HG03565 (cell line): Measurements from ENCODE around the gene DPYSL4.
"Not testable (repeated sequence)": the region's sequence is repeated elsewhere in the genome, so short reads cannot be mapped to it uniquely, and the experiment has no call there.

Experiments
- ATAC-seq: cut with Tn5 transposase; IDR thresholded peaks from one replicate; pipeline ENCODE4 v1.9.1; 2021; ENCODE audit warnings: mild to moderate bottlenecking, moderate library complexity; ENCODE audit not compliant: unreplicated experiment

Gene DPYSL4

GRCh38 chr10:132205650-132206376, 19.1 kb downstream of the DPYSL4 start:
- no peak for ATAC-seq

GRCh38 chr10:132206377-132206745, 19.6 kb downstream of the DPYSL4 start:
- ATAC-seq, result no peak

DNA sequence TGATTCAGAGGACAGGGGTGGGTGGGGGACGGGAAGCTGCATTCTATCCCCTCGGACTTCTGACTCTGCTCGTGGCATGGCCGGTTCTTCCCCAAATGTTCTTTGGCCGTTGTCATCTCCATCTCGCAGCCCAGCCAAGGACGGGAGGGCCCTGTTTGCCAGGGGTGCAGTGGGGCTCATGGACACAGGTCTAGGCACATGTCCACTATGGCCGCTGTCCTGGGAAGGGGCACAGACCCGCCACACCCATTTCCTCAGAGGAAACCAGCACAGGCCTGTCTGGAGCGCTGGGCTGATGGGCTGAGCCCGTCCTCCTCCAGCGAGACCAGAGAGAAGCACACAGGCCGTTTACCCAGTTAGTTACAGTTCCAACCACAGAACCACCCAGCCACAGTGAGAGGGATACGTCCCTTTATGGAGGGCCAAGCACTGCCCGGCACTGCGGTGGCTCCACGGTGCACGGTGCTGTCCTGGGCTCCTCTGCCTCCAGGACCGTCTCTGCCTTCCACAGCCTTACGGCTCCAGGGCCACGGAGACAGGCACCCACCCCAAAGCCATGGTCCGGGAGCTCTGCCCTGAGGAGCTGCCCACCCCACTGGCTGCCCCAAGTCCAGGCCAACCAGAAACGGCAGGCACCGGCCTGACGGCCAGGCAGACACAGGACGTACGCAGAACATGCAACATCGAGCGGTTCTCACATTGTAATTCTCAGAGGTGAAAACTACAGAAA, 20.2 kb downstream of the DPYSL4 start:
- no peak for ATAC-seq

- no peak for ATAC-seq
Observed at GRCh38 chr10:132207536-132208461, 21.1 kb downstream of the DPYSL4 start.

DNA sequence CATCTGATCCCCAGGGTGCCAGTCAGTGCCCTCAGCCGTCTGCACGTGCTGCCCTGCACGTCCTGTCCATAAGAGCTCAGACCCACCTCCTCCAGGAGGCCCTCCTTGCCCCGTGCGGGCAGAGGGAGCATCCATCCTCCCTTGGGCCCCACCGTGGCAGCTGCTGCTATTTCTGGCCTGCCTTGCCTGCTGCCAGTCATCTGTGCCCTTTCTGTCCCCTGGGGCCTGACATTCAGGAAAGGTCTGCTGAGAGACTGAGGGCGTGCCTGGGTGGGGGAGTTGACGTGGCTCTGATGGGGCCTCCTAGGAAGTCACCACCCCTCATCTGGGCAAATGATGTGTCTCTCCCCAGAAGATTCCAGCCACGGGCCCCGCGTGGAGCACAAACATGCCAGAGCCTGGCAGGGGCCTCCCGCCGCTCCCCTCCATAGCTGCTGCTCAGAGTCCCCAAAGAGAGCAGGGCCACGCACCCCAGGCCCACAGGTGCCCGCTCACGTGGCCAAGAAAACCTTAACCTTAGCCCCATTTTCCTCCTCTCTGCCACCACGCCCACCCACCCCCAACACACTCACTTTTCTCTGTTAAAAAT, 21.8 kb downstream of the DPYSL4 start:
- no peak for ATAC-seq

DNA sequence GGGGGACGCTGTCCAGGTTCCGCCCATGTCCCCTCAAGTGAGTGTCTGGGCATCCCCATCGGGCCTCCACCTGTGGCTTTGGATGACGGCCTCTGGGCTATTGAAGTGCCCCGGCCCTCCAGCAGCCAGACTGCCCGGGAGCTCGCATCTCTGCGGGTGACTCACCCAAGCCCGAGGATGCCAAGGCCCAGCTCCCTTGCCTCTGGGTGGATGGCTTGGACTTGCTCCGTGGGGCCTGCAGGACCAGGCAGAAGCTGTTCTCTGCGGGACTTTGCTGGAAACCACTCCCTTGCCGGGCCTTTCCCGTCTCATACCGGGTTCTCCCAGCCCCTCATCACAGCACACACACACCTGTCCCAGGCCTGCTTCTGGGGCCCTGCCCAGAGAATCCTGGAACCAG, 22.4 kb downstream of the DPYSL4 start:
- ATAC-seq, result no peak

DNA sequence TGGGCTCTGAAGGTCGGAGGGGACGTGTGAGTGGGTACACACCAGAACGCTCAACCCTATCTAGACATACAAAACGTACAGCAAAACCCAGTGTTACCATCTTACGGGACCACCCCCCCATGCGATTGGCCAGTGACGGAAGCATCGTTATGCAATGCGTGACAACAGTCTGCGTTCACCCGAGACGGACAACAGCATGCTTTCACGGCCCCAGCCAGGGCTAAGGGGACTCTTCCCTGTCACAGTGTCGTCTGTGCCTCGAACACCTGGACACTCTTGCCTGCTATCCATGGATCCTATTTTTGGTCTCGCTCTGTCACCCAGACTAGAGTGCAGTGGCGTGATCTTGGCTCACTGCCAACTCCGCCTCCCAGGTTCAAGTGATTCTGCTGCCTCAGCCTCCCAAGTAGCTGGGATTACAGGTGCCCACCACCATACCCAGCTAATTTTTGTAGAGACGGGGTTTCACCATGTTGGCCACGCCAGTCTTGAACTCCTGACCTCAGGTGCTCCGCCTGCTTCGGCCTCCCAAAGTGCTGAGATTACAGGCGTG, 23.3 kb downstream of the DPYSL4 start:
- ATAC-seq, result no peak

DNA sequence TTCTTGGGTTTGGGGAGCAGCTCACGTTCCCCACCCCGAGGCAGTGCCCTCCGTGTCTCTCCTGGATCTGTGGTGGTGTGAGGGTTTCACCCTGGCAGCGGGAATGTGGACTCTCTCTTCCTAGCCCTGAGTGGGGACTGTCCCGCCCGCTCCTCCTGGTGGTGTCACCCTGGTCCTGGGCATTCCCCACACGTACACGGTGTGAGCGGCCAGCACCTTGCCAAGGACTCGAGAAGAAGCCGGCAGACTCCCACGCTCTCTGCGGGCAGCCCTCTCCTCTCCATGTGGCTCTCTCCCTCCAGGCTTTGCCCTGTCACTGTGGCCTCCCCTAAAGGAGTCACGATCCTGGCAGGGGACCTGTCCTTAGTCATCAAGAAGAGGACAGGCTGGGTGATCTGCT, 24.0 kb downstream of the DPYSL4 start:
- ATAC-seq, result no peak

DNA sequence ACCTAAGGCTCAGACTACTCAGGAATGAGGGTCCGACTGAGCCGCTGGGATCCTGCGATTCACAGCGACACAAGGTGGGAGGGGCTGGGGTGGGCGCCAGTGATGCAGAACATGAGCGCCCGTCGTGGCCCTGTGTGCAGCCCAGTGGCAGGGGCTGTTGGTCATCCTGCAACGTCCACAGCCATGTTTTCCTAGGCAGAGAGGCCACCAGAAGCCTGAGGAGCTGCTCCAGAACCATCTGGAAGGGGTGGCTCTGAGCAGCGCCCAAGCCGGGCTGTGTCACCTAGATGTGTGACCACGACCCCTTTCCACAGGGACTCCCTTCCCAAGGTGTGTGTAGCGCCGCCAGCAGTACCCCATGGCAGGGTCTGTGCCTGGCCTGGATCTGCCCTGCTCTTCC, 24.5 kb downstream of the DPYSL4 start:
- no peak for ATAC-seq

DNA sequence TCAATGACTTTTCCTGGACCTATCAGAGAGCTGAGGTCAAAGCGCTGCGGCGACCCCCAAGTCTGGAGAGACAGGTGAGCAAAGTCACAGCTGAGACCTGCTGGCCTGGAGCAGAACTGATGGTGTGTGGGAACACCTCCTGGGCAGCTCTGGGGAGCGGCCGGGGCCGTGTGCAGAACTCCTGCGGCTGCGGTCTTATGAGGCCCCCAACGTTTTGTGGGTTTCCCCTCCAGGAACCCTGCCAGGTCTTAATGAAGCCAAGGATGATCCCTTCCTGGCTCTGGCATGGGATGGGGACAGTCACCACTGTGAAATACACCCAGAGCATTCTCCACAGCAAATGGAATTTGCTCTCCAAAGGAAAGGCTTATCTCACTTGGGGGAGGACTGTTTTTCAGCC, 26.1 kb downstream of the DPYSL4 start:
- no peak for ATAC-seq

DNA sequence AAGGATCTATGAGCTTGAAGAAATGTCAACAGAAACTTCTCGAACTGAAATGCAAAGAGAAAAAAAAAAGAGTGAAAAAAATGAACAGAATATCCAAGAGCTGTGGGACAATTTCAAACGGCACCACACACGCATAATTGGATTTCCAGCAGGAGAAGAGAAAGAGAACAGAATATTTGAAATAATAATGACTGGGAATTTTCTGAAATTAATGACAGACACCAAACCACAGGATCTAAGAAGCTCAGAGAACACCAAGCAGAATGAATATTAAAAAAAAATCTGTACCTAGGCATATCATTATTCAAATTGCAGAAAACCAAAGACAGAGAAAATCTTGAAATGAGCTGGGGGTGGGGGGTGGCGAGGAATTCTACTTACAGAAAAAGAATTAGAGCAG, 27.2 kb downstream of the DPYSL4 start:
- ATAC-seq, result no peak

DNA sequence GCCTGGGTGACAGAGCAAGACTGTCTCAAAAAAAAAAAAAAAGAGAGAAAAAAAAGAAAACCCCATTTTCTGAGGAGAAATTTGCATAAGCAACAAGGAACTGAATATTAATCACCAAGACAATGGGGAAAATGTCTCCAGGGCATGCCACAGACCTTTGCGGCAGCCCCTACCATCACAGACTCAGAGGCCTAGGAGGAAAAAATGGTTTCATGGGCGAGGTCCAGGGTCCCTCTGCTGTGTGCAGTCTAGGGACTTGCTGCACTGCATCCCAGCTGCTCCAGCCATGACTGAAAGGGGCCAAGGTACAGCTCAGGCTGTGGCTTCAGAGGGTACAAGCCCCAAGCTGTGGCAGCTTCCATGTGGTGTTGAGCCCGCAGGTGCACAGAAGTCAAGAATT, 29.7 kb downstream of the DPYSL4 start:
- not testable (repeated sequence) for ATAC-seq

GRCh38 chr10:132219486-132219885, 32.7 kb downstream of the DPYSL4 start:
- ATAC-seq, result no peak

DNA sequence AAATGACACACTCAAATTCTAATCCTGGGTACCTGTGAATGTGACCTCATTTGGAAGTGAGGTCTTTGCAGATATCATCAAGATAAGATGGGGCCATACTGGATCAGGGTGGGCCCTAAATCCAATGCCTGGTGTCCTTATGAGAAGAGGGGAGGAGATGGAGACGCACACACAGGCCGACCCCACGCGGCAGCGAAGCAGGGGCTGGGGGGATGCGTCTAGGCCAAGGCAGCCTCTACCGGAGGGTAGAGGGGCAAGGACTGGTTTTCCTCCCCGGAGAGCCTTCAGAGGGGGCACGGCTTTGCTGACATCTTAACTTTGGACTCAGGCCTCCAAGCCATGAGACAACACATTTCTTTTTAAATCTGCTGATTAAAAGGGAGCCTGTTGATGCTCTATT, 33.3 kb downstream of the DPYSL4 start:
- ATAC-seq, result no peak

GRCh38 chr10:132220996-132221395, 34.2 kb downstream of the DPYSL4 start:
- ATAC-seq, result not testable (repeated sequence)

DNA sequence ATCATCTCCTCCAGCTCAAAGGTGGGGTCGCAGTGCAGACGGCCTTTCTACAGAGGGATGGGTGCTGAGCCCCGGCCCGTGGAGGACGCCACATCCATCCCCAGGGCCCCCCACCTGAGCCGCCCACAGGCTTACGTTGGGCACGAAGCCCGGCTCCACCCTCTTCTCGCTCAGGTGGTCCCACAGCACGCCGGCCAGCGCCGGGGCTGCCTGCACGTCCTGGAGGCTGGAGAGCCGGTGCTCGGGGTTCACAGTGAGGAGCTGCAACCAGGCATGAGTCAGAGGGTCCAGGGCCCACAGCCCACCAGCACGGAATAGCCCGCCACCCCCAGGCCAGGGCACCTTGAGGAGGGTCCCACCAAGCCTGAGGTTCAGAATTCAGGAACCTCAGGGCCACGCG, 36.0 kb downstream of the DPYSL4 start:
- no peak for ATAC-seq

DNA sequence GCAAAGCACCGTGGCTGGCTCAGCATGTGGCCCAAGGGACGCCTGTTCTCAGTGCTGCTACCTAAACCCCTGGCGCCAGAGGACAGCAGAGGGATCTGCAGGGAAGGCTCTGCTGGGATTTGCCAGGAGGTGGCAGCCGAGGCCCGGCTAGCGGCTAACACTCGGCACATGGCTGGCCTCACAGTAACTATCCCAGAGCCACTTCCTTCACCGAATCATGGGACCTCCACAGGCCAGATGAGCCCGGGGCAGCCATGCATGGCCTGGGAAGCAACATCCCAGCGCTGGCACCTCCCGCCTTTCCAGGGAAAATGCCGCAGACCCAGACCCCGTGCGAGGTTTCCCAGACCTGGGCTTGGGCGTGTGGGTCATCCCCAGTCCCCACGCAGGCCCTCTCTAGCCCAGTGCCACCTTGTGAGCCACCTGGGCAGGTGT, 36.4 kb downstream of the DPYSL4 start:
- ATAC-seq, result peak; percentile 81

DNA sequence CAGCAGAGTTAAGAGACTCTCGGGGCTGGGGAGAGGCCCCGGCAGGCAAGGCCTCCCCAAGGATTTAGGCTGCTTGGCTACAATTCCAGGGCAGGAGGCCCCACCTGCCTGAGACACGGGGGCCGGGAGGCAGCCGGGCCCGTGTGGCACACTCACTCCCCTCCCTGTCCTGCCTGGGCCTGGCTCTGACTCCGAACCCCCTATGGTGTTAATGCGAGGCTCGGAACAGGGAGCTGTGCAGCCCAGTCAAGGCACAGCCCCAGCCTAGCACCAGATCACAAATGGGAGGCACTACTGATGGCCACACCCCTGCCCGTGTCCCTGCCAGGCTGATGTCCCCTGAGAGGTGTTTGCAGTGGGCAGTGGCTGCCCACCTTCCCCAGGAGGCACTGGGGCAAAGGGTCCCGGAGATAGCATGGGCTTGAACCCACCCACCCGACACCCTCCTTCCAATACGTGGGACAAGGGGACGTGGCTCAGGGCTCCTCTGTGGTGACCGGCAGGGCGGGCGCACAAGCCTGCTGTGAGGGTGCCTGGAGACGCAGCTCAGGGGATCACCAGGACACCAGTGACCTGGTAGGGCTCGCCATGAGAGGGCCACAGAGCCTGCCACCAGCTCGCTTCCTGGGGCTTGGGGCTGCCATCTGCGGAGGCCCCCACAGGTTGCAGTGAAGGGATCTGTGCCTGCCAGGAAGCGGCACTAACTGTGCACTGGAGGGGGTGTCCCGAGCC, 37.0 kb downstream of the DPYSL4 start:
- no peak for ATAC-seq

DNA sequence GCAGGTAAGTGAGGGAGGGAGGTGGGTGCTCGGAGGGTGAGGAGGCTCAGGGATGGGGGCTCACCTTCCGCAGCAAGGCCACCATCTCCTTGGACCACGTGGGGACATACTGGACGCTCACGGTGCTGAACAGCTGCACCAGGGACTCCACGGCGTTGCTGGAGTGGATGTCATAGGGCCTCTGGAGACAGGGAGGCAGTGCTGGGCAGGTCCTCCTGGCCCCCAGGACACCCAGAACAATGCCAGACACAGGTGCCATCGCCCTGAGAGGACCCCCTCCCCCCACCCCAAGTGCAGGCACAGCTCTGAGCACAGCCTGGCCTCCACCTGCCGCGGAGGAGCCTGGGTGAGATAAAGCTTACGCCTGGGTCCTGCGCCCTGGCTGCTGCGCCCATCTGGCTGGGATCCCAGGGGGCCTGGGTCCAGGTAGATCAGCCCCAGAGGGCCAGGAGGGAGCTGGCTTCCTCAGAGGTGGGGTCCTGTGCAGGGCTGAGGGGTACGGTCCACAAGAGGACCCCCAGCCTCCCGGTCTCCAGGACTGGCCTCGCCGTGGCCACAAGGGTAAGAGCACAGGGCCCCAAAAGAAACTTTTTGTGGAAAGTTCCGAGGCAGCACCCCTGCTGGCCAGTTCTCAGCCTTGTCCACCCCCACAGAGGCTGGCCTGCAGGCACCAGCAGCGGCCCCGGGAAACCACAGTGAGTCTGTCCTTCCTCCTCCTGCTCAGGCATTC, 37.8 kb downstream of the DPYSL4 start:
- no peak for ATAC-seq
